ENCODE data around the gene RNF125. TPM values are rescaled to one million over a fixed set of nuclear protein-coding genes. Genes with fewer than 3 reads are reported as not detected.
A peak's percentile ranks its signal among the peaks of the same experiment; 100 is the strongest.

The RNF125 gene
- total RNA-seq, 3 donors from 2014 or later: 16.0 to 29.3 (median 16.8) TPM

DNA sequence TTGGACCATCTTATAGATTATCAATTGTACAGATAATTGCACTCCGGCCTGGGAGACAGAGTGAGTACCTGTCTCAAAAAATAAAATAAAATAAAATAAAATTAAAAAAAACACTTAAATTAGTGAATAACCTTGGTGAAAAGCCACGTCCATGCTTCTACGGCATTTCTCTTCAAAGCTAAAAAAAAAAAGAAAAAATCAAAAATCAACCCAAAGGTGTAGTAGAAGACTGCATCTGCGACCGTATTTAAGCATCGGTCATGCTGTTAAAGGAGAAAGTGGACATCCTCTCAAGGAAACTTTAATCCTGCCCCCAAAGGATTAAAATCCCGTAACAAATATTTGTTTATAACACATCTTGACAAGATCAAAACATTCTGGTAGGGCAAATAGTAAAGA lies 72.7 kb downstream of the RNF125 start:
- Mint-ChIP-seq H3K27me3 (ENCODE audit: low read depth) (no peaks in the 10 kb centered on the region), H3K4me3 (peak overlapping the region; percentile 97), H3K4me1 (ENCODE audit: low read depth) (peaks cover 38% of the 10 kb centered on the region), H3K9me3 (no peaks in the 10 kb centered on the region), H3K36me3 (ENCODE audit: insufficient read depth) (peaks cover 21% of the 10 kb centered on the region)
- ATAC-seq (no peak), DNase-seq (no peak)

DNA sequence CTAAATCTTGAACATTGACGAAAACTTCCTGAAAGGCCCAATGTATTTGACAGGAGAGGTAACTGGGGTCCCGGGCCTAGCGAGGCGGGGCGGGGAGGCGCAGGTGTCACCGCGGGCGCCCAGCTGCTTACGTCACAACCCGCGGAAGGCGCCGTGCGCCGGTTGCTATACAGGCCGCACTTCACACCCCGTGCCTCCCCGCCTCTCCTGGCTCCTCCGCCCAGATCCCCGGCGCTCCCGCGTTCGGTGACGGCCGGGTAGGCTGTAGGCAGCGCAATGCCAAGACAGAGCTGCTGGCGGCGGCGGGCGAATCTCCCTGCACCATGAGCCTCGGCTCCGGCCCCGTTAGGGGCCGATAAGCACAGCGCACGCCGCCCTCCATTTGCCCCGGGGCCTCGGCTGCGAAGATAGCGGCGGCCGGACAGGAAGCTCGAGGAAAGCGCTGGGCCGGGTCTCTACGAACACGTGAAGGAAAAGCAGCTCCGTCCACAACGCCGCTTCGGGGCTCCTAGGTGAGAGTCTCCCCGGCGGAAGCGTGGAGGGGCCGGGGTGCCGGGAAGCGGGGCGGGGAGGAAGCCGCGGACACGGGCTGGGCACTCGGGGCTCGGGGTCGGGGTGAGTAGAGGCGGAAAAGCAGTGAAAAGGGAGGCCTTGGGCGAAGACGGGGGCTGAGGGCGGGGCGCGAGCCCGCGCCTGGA lies 73.2 kb downstream of the RNF125 start, which contains the start of gene RNF138:
Gene RNF138 (plus strand): TSS at position 151 of the 698 bp plus-strand sequence. CDS start 903 bp downstream, outside the sequence.
- H3K36me3 Mint-ChIP-seq (ENCODE audit: insufficient read depth): peaks cover 22% of the 10 kb centered on the region
- peak within 1 kb of the TSS; percentile 97 for H3K4me3 Mint-ChIP-seq
- H3K9me3 Mint-ChIP-seq: no peaks in the 10 kb centered on the region
- ATAC-seq (peak; percentile 62 to 64), DNase-seq (peak; percentile 82)
- H3K4me1 Mint-ChIP-seq (ENCODE audit: low read depth): peaks cover 41% of the 10 kb centered on the region
- no peaks in the 10 kb centered on the region for H3K27me3 Mint-ChIP-seq (ENCODE audit: low read depth)

DNA sequence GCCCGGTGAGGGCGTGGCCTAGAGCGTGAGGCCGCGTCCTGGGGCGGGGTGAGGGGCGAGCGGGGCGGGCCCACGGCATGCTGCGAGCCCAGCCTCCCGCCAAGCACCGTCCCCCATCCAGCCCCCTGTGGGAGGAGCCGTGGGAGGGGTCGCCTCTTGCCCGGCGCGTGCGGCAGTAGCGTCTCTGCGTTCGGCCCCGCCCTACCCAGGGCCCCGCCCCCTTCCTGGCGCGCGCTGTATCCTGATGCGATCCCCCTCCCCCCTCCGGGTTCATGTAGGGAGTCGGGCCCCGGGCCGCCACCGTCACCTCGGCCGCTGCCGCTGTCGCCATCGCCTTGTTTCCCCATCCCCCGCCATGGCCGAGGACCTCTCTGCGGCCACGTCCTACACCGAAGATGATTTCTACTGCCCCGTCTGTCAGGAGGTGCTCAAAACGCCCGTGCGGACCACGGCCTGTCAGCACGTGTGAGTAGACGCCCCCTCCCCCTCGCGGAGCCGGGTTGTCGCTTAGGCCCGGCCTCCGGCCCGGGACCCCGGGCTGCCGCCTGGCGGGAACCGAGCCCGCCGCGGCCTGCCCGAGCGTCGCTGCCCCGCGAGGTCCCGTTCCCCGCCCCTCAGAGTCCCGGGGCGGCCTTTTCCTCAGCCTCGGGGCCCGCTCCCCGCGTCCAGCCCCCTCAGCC lies 73.9 kb downstream of the RNF125 start:
- H3K9me3 Mint-ChIP-seq: no peaks in the 10 kb centered on the region
- H3K36me3 Mint-ChIP-seq (ENCODE audit: insufficient read depth): peaks cover 22% of the 10 kb centered on the region
- H3K27me3 Mint-ChIP-seq (ENCODE audit: low read depth): no peaks in the 10 kb centered on the region
- peak overlapping the region; percentile 98 for H3K4me3 Mint-ChIP-seq
- peaks cover 45% of the 10 kb centered on the region for H3K4me1 Mint-ChIP-seq (ENCODE audit: low read depth)
- ATAC-seq (peak; percentile 90), DNase-seq (peak; percentile 100)

DNA sequence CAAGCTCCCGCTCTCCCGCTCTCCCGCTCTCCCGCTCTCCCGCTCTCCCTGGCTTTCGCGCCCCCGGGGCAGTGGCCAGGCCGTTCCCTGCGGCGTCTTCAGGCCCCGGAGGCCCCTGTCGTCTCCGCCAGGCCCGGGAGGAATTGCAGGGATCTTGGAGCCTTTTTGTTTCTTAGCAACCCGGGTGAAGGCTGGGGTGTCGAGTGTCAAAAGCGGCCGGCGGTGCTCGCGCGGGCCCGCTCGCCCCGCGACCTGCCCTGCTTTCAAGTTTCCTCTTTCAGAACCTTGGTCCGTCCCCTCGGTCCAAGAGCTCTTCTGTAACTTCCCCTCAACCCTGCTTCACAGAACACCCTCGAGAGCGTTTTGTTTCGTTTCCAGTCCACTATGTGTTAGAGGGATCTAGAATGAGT lies 74.5 kb downstream of the RNF125 start:
- peak overlapping the region; percentile 98 for H3K4me3 Mint-ChIP-seq
- H3K36me3 Mint-ChIP-seq (ENCODE audit: insufficient read depth): peaks cover 22% of the 10 kb centered on the region
- DNase-seq (no peak), ATAC-seq (peak; percentile 0 to 2)
- no peaks in the 10 kb centered on the region for H3K9me3 Mint-ChIP-seq
- peaks cover 46% of the 10 kb centered on the region for H3K4me1 Mint-ChIP-seq (ENCODE audit: low read depth)
- no peaks in the 10 kb centered on the region for H3K27me3 Mint-ChIP-seq (ENCODE audit: low read depth)

DNA sequence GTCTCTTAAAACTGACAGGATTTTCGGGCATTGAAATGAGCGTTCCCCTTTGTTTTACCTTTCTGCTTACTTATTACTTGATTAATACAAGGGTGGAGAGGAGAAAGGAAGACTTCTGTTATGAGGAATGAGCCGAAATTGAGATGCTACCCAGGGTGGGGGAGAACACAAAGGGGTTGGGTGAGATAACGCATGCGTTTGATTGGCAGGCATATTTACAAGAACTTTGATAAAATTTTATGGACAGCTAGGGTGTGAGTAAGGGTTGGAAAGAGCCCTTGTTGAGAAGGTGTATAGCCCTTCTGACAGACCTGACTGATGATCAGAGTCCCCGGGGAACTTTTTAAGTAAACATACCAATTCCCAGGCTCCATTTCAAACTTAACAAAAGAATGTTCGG lies 74.9 kb downstream of the RNF125 start:
- Mint-ChIP-seq H3K4me3 (peak overlapping the region; percentile 98), H3K36me3 (ENCODE audit: insufficient read depth) (peaks cover 22% of the 10 kb centered on the region), H3K9me3 (no peaks in the 10 kb centered on the region), H3K4me1 (ENCODE audit: low read depth) (peaks cover 46% of the 10 kb centered on the region), H3K27me3 (ENCODE audit: low read depth) (no peaks in the 10 kb centered on the region)
- ATAC-seq (no peak), DNase-seq (no peak)

DNA sequence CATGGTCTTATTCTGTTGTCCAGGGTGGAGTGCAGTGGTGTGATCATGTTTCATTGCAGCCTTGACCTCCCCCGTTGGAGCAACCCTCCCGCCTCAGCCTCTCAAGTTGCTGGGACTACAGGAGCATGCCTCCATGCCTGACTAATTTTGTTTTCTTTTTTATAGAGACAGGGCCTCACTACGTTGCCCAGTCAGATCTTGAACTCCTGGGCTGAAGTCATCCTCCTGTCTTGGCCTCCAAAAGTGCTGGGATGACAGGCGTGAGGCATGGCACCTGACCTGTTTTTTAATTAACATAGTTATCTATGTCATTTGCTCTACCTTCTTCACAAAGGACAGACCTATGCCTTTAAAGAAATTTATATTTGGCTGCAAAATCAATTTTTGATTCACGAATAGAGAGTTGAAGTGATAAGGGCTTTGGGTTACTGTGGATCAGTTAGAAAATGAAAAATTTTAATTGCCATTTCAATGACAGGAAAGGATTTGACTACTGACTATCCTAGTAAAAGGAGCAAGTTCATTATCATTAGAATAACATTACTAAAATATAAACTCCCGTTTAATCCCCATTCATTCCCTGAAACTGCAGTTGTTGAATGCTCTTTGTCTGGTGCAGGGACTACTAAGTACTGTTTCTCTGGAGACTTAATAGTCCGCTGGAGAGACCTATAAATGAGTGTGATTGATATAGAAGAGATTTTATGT lies 76.7 kb downstream of the RNF125 start:
- Mint-ChIP-seq H3K27me3 (ENCODE audit: low read depth) (no peaks in the 10 kb centered on the region), H3K9me3 (no peaks in the 10 kb centered on the region), H3K4me3 (peak overlapping the region; percentile 98), H3K4me1 (ENCODE audit: low read depth) (peaks cover 58% of the 10 kb centered on the region), H3K36me3 (ENCODE audit: insufficient read depth) (peaks cover 26% of the 10 kb centered on the region)
- DNase-seq (no peak), ATAC-seq (no peak)

DNA sequence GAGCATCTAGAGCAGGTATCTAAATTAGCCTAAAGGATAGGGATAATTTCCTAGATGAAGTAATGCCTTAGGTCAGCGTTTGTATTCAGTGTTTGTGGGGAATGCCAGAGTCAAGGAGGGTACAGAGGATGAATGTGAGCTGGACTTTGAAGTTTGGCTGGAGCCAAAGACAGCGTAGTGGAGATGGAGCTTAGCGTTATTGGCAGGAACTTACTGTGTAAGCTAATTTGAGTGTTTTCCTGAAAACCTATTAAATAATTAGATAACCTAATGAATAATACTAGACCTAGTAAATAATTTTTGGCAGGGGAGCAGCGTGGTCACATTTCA lies 77.2 kb downstream of the RNF125 start:
- Mint-ChIP-seq H3K36me3 (ENCODE audit: insufficient read depth) (peaks cover 27% of the 10 kb centered on the region), H3K27me3 (ENCODE audit: low read depth) (no peaks in the 10 kb centered on the region), H3K4me1 (ENCODE audit: low read depth) (peaks cover 60% of the 10 kb centered on the region), H3K9me3 (no peaks in the 10 kb centered on the region), H3K4me3 (peak overlapping the region; percentile 98)
- DNase-seq: no peak
- no peak for ATAC-seq

DNA sequence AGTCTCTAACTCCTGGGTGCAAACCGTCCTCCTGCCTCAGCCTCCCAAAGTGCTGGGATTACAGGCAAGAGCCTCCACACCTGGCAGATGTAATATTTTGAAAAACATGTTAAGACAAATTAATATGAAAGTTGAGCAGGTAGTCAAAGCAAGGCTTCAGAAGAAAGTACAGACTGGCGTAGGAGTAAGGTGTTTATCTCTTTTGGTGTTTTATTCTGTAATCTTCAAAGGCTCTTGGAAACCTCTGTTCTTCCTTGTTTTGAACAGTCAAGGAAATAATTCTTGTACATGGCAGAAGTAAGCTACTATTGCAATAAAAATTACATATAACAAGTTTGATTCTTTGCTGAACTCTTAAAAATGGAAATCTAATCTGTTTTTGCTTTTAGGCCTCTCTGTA lies 78.3 kb downstream of the RNF125 start:
- no peaks in the 10 kb centered on the region for H3K27me3 Mint-ChIP-seq (ENCODE audit: low read depth)
- H3K9me3 Mint-ChIP-seq: no peaks in the 10 kb centered on the region
- ATAC-seq (no peak), DNase-seq (no peak)
- H3K36me3 Mint-ChIP-seq (ENCODE audit: insufficient read depth): peaks cover 29% of the 10 kb centered on the region
- H3K4me3 Mint-ChIP-seq: peak overlapping the region; percentile 98
- peaks cover 60% of the 10 kb centered on the region for H3K4me1 Mint-ChIP-seq (ENCODE audit: low read depth)

DNA sequence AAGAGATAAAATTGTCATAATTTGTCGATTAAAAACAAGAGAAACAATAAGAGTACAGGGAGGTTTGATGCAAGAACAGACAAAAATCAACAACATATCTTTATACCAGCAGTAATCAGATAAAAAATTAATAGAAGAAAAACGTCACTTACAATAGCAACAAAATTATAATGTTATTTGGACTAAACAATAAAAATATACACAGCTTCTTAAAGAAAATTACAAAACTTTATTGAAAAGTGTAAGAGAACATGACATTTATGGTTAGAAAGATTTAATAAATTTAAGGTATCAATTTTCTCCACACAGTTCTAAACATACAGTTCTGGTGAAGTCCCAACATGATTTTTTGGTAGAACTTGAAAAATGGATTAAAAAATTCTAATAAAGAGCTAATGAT lies 85.9 kb downstream of the RNF125 start:
- peaks cover 51% of the 10 kb centered on the region for H3K4me1 Mint-ChIP-seq (ENCODE audit: low read depth)
- H3K36me3 Mint-ChIP-seq (ENCODE audit: insufficient read depth): peaks cover 20% of the 10 kb centered on the region
- ATAC-seq: no peak
- no peak for DNase-seq
- no peak overlapping the region for H3K4me3 Mint-ChIP-seq
- H3K27me3 Mint-ChIP-seq (ENCODE audit: low read depth): no peaks in the 10 kb centered on the region
- H3K9me3 Mint-ChIP-seq: no peaks in the 10 kb centered on the region

DNA sequence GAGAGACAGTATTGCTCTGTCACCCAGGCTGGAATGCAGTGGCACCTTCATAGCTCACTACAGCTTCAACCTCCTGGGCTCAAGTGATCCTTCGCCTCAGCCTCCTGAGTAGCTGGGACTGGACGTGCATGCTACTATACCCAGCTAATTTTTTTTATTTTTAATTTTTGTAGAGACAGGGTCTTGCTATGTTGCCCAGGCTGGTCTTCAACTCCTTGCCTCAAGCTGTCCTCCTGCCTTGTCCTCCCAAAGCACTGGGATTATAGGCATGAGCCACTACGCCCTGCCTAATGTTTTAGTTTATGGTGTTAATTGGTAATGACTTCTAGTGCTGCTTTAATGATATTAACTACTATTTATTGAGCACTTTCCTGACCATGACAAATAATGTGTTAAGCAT lies 91.4 kb downstream of the RNF125 start:
- Mint-ChIP-seq H3K36me3 (ENCODE audit: insufficient read depth) (peaks cover 19% of the 10 kb centered on the region), H3K4me1 (ENCODE audit: low read depth) (peaks cover 54% of the 10 kb centered on the region), H3K9me3 (no peaks in the 10 kb centered on the region), H3K4me3 (no peak overlapping the region), H3K27me3 (ENCODE audit: low read depth) (no peaks in the 10 kb centered on the region)
- DNase-seq (no peak), ATAC-seq (no peak)

DNA sequence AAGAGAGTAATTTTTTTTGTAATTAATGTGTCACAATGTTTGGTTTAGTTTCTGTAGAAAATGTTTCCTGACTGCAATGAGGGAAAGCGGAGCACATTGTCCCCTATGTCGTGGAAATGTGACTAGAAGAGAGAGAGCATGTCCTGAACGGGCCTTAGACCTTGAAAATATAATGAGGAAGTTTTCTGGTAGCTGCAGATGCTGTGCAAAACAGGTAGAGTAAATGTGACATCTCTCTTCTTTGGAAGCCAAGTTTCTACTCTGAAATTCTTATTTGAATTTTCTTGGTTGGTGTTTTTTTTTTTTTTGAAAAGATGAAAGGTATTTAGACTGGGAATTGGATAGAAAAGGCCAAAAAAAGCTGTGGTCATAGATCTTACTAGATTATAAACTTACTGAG lies 93.1 kb downstream of the RNF125 start:
- H3K27me3 Mint-ChIP-seq (ENCODE audit: low read depth): no peaks in the 10 kb centered on the region
- DNase-seq: no peak
- no peaks in the 10 kb centered on the region for H3K9me3 Mint-ChIP-seq
- peaks cover 24% of the 10 kb centered on the region for H3K36me3 Mint-ChIP-seq (ENCODE audit: insufficient read depth)
- ATAC-seq: no peak
- H3K4me1 Mint-ChIP-seq (ENCODE audit: low read depth): peaks cover 47% of the 10 kb centered on the region
- H3K4me3 Mint-ChIP-seq: no peak overlapping the region

DNA sequence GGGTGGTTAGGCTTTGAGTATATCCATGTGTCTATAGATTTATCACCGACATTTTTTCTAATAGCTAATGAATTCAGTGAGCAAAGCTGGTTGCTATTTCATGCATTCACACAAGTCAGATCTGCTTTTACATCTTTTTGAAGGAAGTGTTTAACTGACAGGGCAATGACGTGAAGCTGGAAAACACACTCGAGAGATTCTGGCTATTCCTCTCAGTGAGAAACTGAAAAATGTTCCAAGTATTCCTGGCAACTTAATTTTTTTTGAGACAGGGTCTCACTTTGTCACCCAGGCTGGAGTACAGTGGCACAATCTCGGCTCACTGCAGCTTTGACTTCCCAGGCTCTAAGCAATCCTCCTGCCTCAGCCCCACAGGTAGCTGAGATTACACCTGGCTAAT lies 94.2 kb downstream of the RNF125 start:
- Mint-ChIP-seq H3K4me1 (ENCODE audit: low read depth) (peaks cover 53% of the 10 kb centered on the region), H3K9me3 (no peaks in the 10 kb centered on the region), H3K36me3 (ENCODE audit: insufficient read depth) (peaks cover 29% of the 10 kb centered on the region), H3K27me3 (ENCODE audit: low read depth) (no peaks in the 10 kb centered on the region), H3K4me3 (no peak overlapping the region)
- DNase-seq (no peak), ATAC-seq (no peak)

DNA sequence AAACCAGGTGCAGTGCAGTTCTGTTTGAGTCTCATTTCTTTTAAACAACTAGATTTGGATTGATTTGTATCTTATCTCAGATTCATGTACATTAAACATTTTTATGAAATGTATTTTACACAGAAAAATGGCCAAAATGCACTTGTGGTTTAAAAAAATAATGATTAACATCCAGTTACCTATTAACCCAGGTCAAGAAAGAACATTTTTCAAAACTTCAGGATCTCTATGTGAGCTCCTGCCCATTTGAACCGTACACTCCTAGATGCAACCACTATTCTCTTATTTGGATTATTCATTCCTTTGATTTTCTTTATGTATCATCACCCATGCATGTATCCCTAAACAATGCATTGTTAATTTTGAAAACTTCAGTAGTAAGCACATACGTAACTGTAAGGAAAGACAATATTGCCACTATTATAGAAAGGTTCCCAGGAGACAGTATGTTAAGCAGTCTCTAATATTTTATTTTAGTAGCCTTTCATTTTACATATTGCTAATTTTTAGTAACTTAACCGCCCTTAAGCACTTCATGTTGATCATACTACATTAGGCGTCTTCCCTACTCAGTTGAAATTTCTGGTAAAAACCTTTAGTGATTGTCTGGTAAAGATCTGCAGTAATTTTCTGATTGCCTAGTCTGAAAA lies 95.8 kb downstream of the RNF125 start:
- peaks cover 42% of the 10 kb centered on the region for H3K4me1 Mint-ChIP-seq (ENCODE audit: low read depth)
- no peaks in the 10 kb centered on the region for H3K27me3 Mint-ChIP-seq (ENCODE audit: low read depth)
- H3K9me3 Mint-ChIP-seq: no peaks in the 10 kb centered on the region
- ATAC-seq: no peak
- DNase-seq: no peak
- H3K36me3 Mint-ChIP-seq (ENCODE audit: insufficient read depth): peaks cover 28% of the 10 kb centered on the region
- H3K4me3 Mint-ChIP-seq: no peak overlapping the region

DNA sequence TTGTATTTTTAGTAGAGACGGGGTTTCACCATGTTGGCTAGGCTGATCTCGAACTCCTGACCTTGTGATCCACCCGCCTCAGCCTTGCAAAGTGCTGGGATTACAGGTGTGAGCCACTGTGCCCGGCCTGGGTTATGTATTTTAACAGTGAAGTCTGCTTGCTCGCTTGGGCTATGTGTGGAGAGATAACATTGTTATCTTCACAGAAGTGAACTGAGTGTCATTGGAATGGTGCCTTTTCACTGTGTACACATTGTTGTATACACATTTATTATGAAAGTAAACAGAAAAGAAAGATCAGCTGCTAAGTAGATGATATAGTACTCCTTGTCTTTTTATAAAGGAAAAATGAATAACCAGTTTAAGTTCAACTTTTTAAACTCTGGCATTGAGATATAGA lies 103.4 kb downstream of the RNF125 start:
- H3K4me3 Mint-ChIP-seq: no peak overlapping the region
- H3K36me3 Mint-ChIP-seq (ENCODE audit: insufficient read depth): peaks cover 27% of the 10 kb centered on the region
- ATAC-seq: no peak
- H3K27me3 Mint-ChIP-seq (ENCODE audit: low read depth): no peaks in the 10 kb centered on the region
- peaks cover 9% of the 10 kb centered on the region for H3K4me1 Mint-ChIP-seq (ENCODE audit: low read depth)
- no peak for DNase-seq
- no peaks in the 10 kb centered on the region for H3K9me3 Mint-ChIP-seq
